ENCODE measurements around the gene RFTN1. TPM values are rescaled to one million over a fixed set of nuclear protein-coding genes. Genes with fewer than 3 reads are reported as not detected.

RFTN1 gene
- total and polyA plus RNA-seq, 9 of the 15 experiments (the other 6 are each of a cell fraction or from before 2014, with no cell fraction given): 0.08 to 0.51 (median 0.11) TPM; not detected in 6

- no peaks in the 10 kb centered on the region for H3K9me3 ChIP-seq (replicated peaks; ENCODE audit: control insufficient read depth, insufficient read depth, low read depth, low read length)
- intact Hi-C loops (cut with micrococcal nuclease): no loop called here
- no peak overlapping the region for H3K4me3 ChIP-seq
- H3K4me1 ChIP-seq (replicated peaks in 1 of 2; ENCODE audit: control insufficient read depth in 2 of 2, insufficient read depth in 2 of 2, low read length in 2 of 2): no peaks in the 10 kb centered on the region
- no peak for ATAC-seq
- H4K20me1 ChIP-seq (replicated peaks; ENCODE audit: control insufficient read depth, insufficient read depth, low read length): no peaks in the 10 kb centered on the region; the same call in none of the 2 replicates
- in situ Hi-C loops (cut with MboI): no loop called here
- CTCF ChIA-PET (ENCODE audit: low intra/inter-chr PET ratio): no interaction called here
- H3K36me3 ChIP-seq (ENCODE audit: control insufficient read depth, insufficient read depth, low read length): no peaks in the 10 kb centered on the region
- no TSS peak for BruUV-seq (replicated peaks)
- no peak overlapping the region for H3K9ac ChIP-seq (ENCODE audit: insufficient read depth in 1 of 2, low read depth in 2 of 2, low read length in 2 of 2)
- no peaks in the 10 kb centered on the region for H3K9me1 ChIP-seq (ENCODE audit: control insufficient read depth, insufficient read depth, low read length)
- TF ChIP-seq PHF8 (IDR thresholded peaks at IDR 0.05; ENCODE audit: borderline replicate concordance, low read length): no peak
- TF ChIP-seq ZNF224 (CRISPR knock-in tag; IDR thresholded peaks at IDR 0.05): no peak
- TF ChIP-seq PHB (CRISPR knock-in tag; IDR thresholded peaks at IDR 0.05): no peak
- TF ChIP-seq CBFB (CRISPR knock-in tag; IDR thresholded peaks at IDR 0.05): no peak
- no peak for TF ChIP-seq HNRNPK (IDR thresholded peaks at IDR 0.05; ENCODE audit: low read depth, low read length, poor library complexity, severe bottlenecking)
- TF ChIP-seq, protein P1, sequence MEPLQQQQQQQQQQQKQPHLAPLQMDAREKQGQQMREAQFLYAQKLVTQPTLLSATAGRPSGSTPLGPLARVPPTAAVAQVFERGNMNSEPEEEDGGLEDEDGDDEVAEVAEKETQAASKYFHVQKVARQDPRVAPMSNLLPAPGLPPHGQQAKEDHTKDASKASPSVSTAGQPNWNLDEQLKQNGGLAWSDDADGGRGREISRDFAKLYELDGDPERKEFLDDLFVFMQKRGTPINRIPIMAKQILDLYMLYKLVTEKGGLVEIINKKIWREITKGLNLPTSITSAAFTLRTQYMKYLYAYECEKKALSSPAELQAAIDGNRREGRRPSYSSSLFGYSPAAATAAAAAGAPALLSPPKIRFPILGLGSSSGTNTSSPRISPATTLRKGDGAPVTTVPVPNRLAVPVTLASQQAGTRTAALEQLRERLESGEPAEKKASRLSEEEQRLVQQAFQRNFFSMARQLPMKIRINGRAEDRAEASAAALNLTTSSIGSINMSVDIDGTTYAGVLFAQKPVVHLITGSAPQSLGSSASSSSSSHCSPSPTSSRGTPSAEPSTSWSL (CRISPR knock-in tag; IDR thresholded peaks at IDR 0.05; ENCODE audit: borderline replicate concordance): no peak
- no peak for TF ChIP-seq CBX2 (IDR thresholded peaks at IDR 0.05; ENCODE audit: insufficient read depth, low read length, poor library complexity, severe bottlenecking)
- TF ChIP-seq, protein P2, sequence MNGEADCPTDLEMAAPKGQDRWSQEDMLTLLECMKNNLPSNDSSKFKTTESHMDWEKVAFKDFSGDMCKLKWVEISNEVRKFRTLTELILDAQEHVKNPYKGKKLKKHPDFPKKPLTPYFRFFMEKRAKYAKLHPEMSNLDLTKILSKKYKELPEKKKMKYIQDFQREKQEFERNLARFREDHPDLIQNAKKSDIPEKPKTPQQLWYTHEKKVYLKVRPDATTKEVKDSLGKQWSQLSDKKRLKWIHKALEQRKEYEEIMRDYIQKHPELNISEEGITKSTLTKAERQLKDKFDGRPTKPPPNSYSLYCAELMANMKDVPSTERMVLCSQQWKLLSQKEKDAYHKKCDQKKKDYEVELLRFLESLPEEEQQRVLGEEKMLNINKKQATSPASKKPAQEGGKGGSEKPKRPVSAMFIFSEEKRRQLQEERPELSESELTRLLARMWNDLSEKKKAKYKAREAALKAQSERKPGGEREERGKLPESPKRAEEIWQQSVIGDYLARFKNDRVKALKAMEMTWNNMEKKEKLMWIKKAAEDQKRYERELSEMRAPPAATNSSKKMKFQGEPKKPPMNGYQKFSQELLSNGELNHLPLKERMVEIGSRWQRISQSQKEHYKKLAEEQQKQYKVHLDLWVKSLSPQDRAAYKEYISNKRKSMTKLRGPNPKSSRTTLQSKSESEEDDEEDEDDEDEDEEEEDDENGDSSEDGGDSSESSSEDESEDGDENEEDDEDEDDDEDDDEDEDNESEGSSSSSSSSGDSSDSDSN (IDR thresholded peaks at IDR 0.05; ENCODE audit: borderline replicate concordance in 1 of 2, low read depth in 2 of 2, low read length in 2 of 2): no peak
- TF ChIP-seq MED1 (CRISPR knock-in tag; IDR thresholded peaks at IDR 0.05; ENCODE audit: borderline replicate concordance): no peak
- TF ChIP-seq ZBED1 (IDR thresholded peaks at IDR 0.05): no peak
- TF ChIP-seq, protein P3, sequence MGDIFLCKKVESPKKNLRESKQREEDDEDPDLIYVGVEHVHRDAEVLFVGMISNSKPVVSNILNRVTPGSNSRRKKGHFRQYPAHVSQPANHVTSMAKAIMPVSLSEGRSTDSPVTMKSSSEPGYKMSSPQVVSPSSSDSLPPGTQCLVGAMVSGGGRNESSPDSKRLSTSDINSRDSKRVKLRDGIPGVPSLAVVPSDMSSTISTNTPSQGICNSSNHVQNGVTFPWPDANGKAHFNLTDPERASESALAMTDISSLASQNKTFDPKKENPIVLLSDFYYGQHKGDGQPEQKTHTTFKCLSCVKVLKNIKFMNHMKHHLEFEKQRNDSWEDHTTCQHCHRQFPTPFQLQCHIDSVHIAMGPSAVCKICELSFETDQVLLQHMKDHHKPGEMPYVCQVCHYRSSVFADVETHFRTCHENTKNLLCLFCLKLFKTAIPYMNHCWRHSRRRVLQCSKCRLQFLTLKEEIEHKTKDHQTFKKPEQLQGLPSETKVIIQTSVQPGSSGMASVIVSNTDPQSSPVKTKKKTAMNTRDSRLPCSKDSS (IDR thresholded peaks at IDR 0.05; ENCODE audit: low read depth, partially characterized antibody): no peak
- TF ChIP-seq THRB (CRISPR knock-in tag; conservative IDR thresholded peaks at IDR 0.05): no peak
- WGBS (ENCODE audit: insufficient coverage, low coverage, missing lambda C conversion rate): 6% methylated on average over 12 of the region's 12 CpGs
- H3K79me2 ChIP-seq (ENCODE audit: control insufficient read depth, insufficient read depth, low read length): no peaks in the 10 kb centered on the region
- H3K27ac ChIP-seq (ENCODE audit: extremely low read depth, low read depth, low read length): no peak overlapping the region
- DNase-seq (ENCODE audit: extremely low read depth in 1 of 4, low spot score in 3 of 4): no peak
- peaks cover 36 to 49% of the 10 kb centered on the region in 2 experiments for H3K27me3 ChIP-seq (ENCODE audit: control insufficient read depth in 2 of 2, insufficient read depth in 2 of 2, low read length in 2 of 2)
- no peak overlapping the region for H3K4me2 ChIP-seq (ENCODE audit: insufficient read depth, low read length)
- H2AFZ ChIP-seq (ENCODE audit: low read depth, low read length): no peak overlapping the region
- POLR2A ChIA-PET: no interaction called here
- peak; percentile 59 for FAIRE-seq
These were observed 12.6 kb downstream of the RFTN1 start for GRCh38 chr3:16500911-16501310.
